ENCODE results near the gene UCK2. TPM values are rescaled to one million over a fixed set of nuclear protein-coding genes. Genes with fewer than 3 reads are reported as not detected.
A peak's percentile ranks its signal among the peaks of the same experiment; 100 is the strongest.

The UCK2 gene
- total and polyA plus RNA-seq, 2 experiments from 2014 or later, result 101 to 149 TPM

- Histone ChIP-seq H2AFZ (no peak overlapping the region), H3K4me1 (ENCODE audit: insufficient read depth) (peaks cover 15% of the 10 kb centered on the region; the same call in 1 of the 2 replicates), H4K20me1 (replicated peaks; ENCODE audit: insufficient read depth) (no peaks in the 10 kb centered on the region), H3K27me3 (ENCODE audit: insufficient read depth) (no peaks in the 10 kb centered on the region), H3K36me3 (ENCODE audit: insufficient read depth) (no peaks in the 10 kb centered on the region), H3K9me2 (ENCODE audit: insufficient read depth) (no peaks in the 10 kb centered on the region), H3K79me2 (replicated peaks; ENCODE audit: insufficient read depth) (no peaks in the 10 kb centered on the region), H3K4me3 (no peak overlapping the region), H3K27ac (ENCODE audit: low read depth) (no peak overlapping the region), H3K4me2 (no peak overlapping the region), H3F3A (replicated peaks; ENCODE audit: low read depth) (no peaks in the 10 kb centered on the region)
- TF ChIP-seq ZNF331 (CRISPR knock-in tag; IDR thresholded peaks at IDR 0.05; ENCODE audit: low read depth) (no peak), EZH2 (IDR thresholded peaks at IDR 0.05; ENCODE audit: low read depth, unreplicated experiment) (no peak)
- H3K27ac Mint-ChIP-seq, result no peak overlapping the region
- H3K4me3 Mint-ChIP-seq, result no peak overlapping the region
- no peak for DNase-seq (ENCODE audit: low spot score)
- peaks cover 9% of the 10 kb centered on the region for H3K27me3 Mint-ChIP-seq (ENCODE audit: insufficient read depth, low read depth, poor library complexity)
- peaks cover 16% of the 10 kb centered on the region for H3K4me1 Mint-ChIP-seq
- H3K36me3 Mint-ChIP-seq (ENCODE audit: low read depth), result no peaks in the 10 kb centered on the region
- no peak for ATAC-seq
- no peaks in the 10 kb centered on the region for H3K9me3 Mint-ChIP-seq
Observed at GRCh38 chr1:165930961-165931360, 103.5 kb downstream of the UCK2 start.

- peaks cover 9% of the 10 kb centered on the region for H3K27me3 Mint-ChIP-seq (ENCODE audit: insufficient read depth, low read depth, poor library complexity)
- no peaks in the 10 kb centered on the region for H3K9me3 Mint-ChIP-seq
- Histone ChIP-seq H3K27me3 (ENCODE audit: insufficient read depth) (no peaks in the 10 kb centered on the region), H3F3A (replicated peaks; ENCODE audit: low read depth) (no peaks in the 10 kb centered on the region), H3K36me3 (ENCODE audit: insufficient read depth) (no peaks in the 10 kb centered on the region), H3K4me2 (peak overlapping the region; percentile 64), H3K4me3 (no peak overlapping the region), H3K27ac (ENCODE audit: low read depth) (no peak overlapping the region), H4K20me1 (replicated peaks; ENCODE audit: insufficient read depth) (no peaks in the 10 kb centered on the region), H3K9me2 (ENCODE audit: insufficient read depth) (no peaks in the 10 kb centered on the region), H3K4me1 (ENCODE audit: insufficient read depth) (peaks cover 15% of the 10 kb centered on the region; the same call in 1 of the 2 replicates), H2AFZ (peak overlapping the region; percentile 83), H3K79me2 (replicated peaks; ENCODE audit: insufficient read depth) (no peaks in the 10 kb centered on the region)
- H3K27ac Mint-ChIP-seq, result no peak overlapping the region
- no peak overlapping the region for H3K4me3 Mint-ChIP-seq
- peaks cover 16% of the 10 kb centered on the region for H3K4me1 Mint-ChIP-seq
- no peaks in the 10 kb centered on the region for H3K36me3 Mint-ChIP-seq (ENCODE audit: low read depth)
- DNase-seq (ENCODE audit: low spot score) (peak; percentile 38), ATAC-seq (peak; percentile 86)
- no peak for TF ChIP-seq ZNF114 (CRISPR knock-in tag; IDR thresholded peaks at IDR 0.05)
- TF ChIP-seq REST (IDR thresholded peaks at IDR 0.05; ENCODE audit: unreplicated experiment), result no peak
- 0 out of 4 replicates have a peak, but pooled peaks of 1 of the 2 experiments have one; percentile 2 for TF ChIP-seq CTCF (conservative IDR thresholded peaks at IDR 0.05; ENCODE audit: low read depth in 2 of 2)
- no peak for TF ChIP-seq ZNF331 (CRISPR knock-in tag; IDR thresholded peaks at IDR 0.05; ENCODE audit: low read depth)
Observed at GRCh38 chr1:165933446-165934170, 106.2 kb downstream of the UCK2 start.
